Measurements from ENCODE around the gene TMEM219. TPM values are rescaled to one million over a fixed set of nuclear protein-coding genes. Genes with fewer than 3 reads are reported as not detected.

The TMEM219 gene
- total and polyA plus RNA-seq, 2 of the 8 experiments (the other 6 are each of a cell fraction or from before 2014, with no cell fraction given): 60.2 to 116 TPM

DNA sequence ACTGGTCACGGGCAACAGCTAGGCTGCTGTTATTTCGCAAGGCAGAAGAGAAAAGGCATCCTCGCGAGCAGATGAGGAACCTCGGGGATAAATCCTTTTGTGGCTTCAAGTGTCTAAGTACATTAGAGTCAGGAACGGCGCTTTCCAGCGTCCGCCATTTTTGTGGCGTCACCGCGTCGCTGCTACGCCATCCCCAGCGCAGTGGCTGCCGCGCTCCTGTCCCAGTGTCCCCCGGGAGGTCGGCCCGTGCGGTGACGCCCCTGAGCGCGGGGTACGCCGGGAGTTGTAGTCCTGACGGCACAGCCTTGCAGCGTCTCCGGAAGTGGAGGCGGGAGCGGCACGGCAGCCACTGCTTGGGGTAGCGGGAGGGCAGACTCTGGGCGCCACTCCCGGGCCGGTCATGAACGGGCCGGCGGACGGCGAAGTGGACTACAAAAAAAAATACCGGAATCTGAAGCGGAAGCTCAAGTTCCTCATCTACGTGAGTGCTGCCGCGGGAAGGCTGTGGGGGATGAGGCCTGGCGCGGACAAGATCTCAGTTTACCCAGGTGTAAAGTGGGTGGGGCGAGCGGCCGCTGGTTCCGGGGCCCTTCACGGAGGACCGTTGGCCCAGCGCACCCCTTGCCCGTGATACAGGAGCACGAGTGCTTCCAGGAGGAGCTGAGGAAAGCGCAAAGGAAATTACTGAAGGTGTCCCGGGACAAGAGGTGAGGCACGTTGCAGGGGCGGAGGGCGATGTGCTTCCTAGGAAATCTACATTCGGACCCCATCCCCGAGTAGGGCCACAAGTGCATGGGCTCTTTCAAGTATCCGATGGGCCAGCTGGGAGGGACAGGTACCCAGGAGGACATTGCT, 34.3 kb downstream of the TMEM219 start, which contains the start of gene INO80E (continued):
- TF ChIP-seq ASH2L (IDR thresholded peaks at IDR 0.05; ENCODE audit: low read length) (peak; percentile 97), HDAC2 (IDR thresholded peaks at IDR 0.05; ENCODE audit: borderline replicate concordance in 1 of 2, low read depth in 2 of 2, low read length in 2 of 2) (0 out of 4 replicates have a peak, but pooled peaks of 1 of the 2 experiments have one; percentile 43), SAP30 (IDR thresholded peaks at IDR 0.05; ENCODE audit: insufficient read depth, insufficient replicate concordance, low read length) (peak; percentile 38), JUN (IDR thresholded peaks at IDR 0.05; ENCODE audit: low read depth, low read length) (no peak), TEAD4 (IDR thresholded peaks at IDR 0.05; ENCODE audit: low read depth, low read length) (no peak; the same call in 1 of the 2 replicates), EP300 (IDR thresholded peaks at IDR 0.05; ENCODE audit: borderline replicate concordance in 1 of 2, low read depth in 2 of 2, low read length in 2 of 2) (no peak)
- TF ChIP-seq, protein P1, sequence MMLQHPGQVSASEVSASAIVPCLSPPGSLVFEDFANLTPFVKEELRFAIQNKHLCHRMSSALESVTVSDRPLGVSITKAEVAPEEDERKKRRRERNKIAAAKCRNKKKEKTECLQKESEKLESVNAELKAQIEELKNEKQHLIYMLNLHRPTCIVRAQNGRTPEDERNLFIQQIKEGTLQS (IDR thresholded peaks at IDR 0.05; ENCODE audit: insufficient read depth, low read depth, low read length): peak; percentile 71; the same call in 1 of the 2 replicates
- TF ChIP-seq, protein P2, sequence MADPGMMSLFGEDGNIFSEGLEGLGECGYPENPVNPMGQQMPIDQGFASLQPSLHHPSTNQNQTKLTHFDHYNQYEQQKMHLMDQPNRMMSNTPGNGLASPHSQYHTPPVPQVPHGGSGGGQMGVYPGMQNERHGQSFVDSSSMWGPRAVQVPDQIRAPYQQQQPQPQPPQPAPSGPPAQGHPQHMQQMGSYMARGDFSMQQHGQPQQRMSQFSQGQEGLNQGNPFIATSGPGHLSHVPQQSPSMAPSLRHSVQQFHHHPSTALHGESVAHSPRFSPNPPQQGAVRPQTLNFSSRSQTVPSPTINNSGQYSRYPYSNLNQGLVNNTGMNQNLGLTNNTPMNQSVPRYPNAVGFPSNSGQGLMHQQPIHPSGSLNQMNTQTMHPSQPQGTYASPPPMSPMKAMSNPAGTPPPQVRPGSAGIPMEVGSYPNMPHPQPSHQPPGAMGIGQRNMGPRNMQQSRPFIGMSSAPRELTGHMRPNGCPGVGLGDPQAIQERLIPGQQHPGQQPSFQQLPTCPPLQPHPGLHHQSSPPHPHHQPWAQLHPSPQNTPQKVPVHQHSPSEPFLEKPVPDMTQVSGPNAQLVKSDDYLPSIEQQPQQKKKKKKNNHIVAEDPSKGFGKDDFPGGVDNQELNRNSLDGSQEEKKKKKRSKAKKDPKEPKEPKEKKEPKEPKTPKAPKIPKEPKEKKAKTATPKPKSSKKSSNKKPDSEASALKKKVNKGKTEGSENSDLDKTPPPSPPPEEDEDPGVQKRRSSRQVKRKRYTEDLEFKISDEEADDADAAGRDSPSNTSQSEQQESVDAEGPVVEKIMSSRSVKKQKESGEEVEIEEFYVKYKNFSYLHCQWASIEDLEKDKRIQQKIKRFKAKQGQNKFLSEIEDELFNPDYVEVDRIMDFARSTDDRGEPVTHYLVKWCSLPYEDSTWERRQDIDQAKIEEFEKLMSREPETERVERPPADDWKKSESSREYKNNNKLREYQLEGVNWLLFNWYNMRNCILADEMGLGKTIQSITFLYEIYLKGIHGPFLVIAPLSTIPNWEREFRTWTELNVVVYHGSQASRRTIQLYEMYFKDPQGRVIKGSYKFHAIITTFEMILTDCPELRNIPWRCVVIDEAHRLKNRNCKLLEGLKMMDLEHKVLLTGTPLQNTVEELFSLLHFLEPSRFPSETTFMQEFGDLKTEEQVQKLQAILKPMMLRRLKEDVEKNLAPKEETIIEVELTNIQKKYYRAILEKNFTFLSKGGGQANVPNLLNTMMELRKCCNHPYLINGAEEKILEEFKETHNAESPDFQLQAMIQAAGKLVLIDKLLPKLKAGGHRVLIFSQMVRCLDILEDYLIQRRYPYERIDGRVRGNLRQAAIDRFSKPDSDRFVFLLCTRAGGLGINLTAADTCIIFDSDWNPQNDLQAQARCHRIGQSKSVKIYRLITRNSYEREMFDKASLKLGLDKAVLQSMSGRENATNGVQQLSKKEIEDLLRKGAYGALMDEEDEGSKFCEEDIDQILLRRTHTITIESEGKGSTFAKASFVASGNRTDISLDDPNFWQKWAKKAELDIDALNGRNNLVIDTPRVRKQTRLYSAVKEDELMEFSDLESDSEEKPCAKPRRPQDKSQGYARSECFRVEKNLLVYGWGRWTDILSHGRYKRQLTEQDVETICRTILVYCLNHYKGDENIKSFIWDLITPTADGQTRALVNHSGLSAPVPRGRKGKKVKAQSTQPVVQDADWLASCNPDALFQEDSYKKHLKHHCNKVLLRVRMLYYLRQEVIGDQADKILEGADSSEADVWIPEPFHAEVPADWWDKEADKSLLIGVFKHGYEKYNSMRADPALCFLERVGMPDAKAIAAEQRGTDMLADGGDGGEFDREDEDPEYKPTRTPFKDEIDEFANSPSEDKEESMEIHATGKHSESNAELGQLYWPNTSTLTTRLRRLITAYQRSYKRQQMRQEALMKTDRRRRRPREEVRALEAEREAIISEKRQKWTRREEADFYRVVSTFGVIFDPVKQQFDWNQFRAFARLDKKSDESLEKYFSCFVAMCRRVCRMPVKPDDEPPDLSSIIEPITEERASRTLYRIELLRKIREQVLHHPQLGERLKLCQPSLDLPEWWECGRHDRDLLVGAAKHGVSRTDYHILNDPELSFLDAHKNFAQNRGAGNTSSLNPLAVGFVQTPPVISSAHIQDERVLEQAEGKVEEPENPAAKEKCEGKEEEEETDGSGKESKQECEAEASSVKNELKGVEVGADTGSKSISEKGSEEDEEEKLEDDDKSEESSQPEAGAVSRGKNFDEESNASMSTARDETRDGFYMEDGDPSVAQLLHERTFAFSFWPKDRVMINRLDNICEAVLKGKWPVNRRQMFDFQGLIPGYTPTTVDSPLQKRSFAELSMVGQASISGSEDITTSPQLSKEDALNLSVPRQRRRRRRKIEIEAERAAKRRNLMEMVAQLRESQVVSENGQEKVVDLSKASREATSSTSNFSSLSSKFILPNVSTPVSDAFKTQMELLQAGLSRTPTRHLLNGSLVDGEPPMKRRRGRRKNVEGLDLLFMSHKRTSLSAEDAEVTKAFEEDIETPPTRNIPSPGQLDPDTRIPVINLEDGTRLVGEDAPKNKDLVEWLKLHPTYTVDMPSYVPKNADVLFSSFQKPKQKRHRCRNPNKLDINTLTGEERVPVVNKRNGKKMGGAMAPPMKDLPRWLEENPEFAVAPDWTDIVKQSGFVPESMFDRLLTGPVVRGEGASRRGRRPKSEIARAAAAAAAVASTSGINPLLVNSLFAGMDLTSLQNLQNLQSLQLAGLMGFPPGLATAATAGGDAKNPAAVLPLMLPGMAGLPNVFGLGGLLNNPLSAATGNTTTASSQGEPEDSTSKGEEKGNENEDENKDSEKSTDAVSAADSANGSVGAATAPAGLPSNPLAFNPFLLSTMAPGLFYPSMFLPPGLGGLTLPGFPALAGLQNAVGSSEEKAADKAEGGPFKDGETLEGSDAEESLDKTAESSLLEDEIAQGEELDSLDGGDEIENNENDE (IDR thresholded peaks at IDR 0.05; ENCODE audit: insufficient replicate concordance, low read length): no peak

All from H1 (cell line).